Activated CD4-positive, alpha-beta memory T cell treated with anti-CD3 and anti-CD28 coated beads for 36 hours (primary cell): ENCODE measurements around the gene MEIS3. TPM values are rescaled to one million over a fixed set of nuclear protein-coding genes. Genes with fewer than 3 reads are reported as not detected.

Source experiments
- CTCF ChIA-PET: fragments of 350-600 bp; sonication (Branson Sonifier 250); formaldehyde crosslinking; loops from one replicate; lab custom pipeline; 2021; ENCODE audit warnings: antibody characterized with exemption, inconsistent platforms; lab: Charles Lee
- POLR2A ChIA-PET: fragments of 350-600 bp; sonication (Branson Sonifier 250); formaldehyde crosslinking; loops from one replicate; lab custom pipeline; 2021; ENCODE audit warnings: antibody characterized with exemption; lab: Charles Lee
- DNase-seq: peaks from one replicate; pipeline ENCODE4 v3.0.0-alpha.2; 2020
- H3K27ac Mint-ChIP-seq: one replicate; pipeline ENCODE4 v1.8.0; 2021; ENCODE audit warnings: mixed read lengths
- H3K27me3 Mint-ChIP-seq: one replicate; pipeline ENCODE4 v1.8.0; 2021; ENCODE audit warnings: mixed read lengths
- H3K36me3 Mint-ChIP-seq: one replicate; pipeline ENCODE4 v1.8.0; 2021; ENCODE audit warnings: mixed read lengths
- H3K4me1 Mint-ChIP-seq: one replicate; pipeline ENCODE4 v1.8.0; 2021; ENCODE audit warnings: low read depth, mixed read lengths
- H3K4me3 Mint-ChIP-seq: one replicate; pipeline ENCODE4 v1.8.0; 2021; ENCODE audit warnings: mild to moderate bottlenecking, mixed read lengths
- H3K9me3 Mint-ChIP-seq: one replicate; pipeline ENCODE4 v1.8.0; 2021; ENCODE audit warnings: mixed read lengths
- intact Hi-C: fragments of 100-400 bp; cut with micrococcal nuclease; formaldehyde crosslinking; loops from one replicate; pipeline ENCODE4 v1.15.1; 2023
- total RNA-seq, 2 experiments: library from RNA; stranded (reverse); gene quantifications; one replicate each; pipeline ENCODE4 v1.2.3, GENCODE V29; 2021

Gene MEIS3
- total RNA-seq, 2 experiments from 2014 or later = 0.26 to 0.63 TPM

DNA sequence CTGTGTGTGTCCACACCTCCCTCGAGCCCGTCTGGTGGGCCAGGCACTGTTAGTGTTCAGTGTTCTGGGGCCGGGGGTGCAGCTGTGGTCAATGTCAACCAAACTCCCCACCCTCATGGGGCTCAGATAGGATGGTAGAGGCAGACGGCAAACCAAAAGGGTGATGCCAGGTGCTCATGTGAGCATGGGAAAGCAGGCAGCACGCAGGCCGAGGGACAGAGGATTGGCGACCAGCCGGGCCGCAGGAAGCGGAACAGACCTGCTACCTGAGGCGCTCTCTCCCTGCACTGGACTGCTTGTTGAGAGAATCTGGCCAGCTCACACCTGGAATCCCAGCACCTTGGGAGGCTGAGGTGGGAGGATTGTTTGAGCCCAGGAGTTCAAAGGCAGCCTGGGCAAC, 41.1 kb downstream of the MEIS3 start:
- Mint-ChIP-seq H3K9me3 (no peaks in the 10 kb centered on the region), H3K27ac (no peak overlapping the region), H3K4me3 (no peak overlapping the region), H3K36me3 (peaks cover 26% of the 10 kb centered on the region), H3K27me3 (no peaks in the 10 kb centered on the region), H3K4me1 (peaks cover 11% of the 10 kb centered on the region)
- no peak for DNase-seq
- ChIA-PET CTCF (interaction anchor here (0.7 to 1.6 kb wide), 3 partner anchors 13 to 93 kb away, joined by 3 to 9 read pairs (median 3); partner anchors contain the start of gene DHX34), POLR2A (no interaction called here)
- intact Hi-C loops = no loop called here

DNA sequence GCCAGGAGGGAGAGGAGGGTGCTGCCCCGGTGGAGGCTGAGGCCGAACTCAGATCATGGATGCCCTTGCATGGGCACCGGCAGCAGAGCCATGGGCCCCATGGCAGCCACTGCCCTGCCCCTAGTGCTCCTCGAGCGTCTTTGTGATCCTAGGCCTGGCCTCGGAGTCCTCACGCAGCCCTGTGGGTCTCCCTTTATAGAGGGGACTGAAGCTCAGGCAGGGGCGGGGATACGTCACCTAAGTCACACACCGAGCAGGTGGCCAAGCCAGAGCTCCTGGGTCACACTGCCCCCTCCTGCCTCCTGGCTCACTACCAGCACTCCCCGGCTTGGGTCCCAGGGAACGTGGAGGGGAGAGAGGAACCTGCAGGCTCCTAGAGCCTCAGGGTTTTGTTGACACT, 41.5 kb downstream of the MEIS3 start:
- POLR2A ChIA-PET = no interaction called here
- Mint-ChIP-seq H3K4me3 (no peak overlapping the region), H3K27me3 (no peaks in the 10 kb centered on the region), H3K27ac (no peak overlapping the region), H3K36me3 (peaks cover 29% of the 10 kb centered on the region), H3K4me1 (peaks cover 8% of the 10 kb centered on the region), H3K9me3 (no peaks in the 10 kb centered on the region)
- intact Hi-C loops = no loop called here
- DNase-seq = no peak
- CTCF ChIA-PET = interaction anchor here (0.7 to 1.6 kb wide), 3 partner anchors 14 to 93 kb away, joined by 3 to 9 read pairs (median 3); partner anchors contain the start of gene DHX34

DNA sequence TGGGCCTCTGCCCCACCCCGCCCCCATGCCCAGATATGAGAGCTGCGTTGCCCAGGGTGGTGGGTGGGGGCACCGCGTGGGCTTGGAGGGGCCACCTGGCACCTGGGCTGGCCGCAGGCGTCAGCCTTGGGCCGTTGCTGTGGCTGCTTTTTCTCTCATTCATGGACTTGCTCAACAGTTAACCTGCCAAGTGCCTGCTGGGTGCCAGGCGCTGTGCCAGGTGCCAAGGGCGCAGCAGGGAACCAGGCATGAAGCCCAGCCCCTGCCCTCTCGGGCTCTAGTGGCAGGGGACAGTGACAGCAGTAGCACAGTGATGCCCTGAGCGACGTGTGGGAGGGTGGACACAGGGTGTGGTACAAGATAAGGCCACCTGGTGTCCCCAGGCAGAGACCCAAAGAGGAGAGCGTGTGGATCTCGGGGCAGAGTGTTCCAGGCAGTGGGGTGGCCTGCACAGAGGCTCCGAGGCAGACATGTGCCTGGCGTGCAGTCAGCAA, 42.1 kb downstream of the MEIS3 start:
- H3K27me3 Mint-ChIP-seq = no peaks in the 10 kb centered on the region
- no peak overlapping the region for H3K4me3 Mint-ChIP-seq
- ChIA-PET POLR2A (no interaction called here), CTCF (interaction anchor here (1.6 kb wide), 1 partner anchor 14 kb away, joined by 9 read pairs; no protein-coding TSS in a partner anchor)
- peaks cover 8% of the 10 kb centered on the region for H3K4me1 Mint-ChIP-seq
- intact Hi-C loops = no loop called here
- no peak for DNase-seq
- peaks cover 29% of the 10 kb centered on the region for H3K36me3 Mint-ChIP-seq
- H3K27ac Mint-ChIP-seq = no peak overlapping the region
- no peaks in the 10 kb centered on the region for H3K9me3 Mint-ChIP-seq

DNA sequence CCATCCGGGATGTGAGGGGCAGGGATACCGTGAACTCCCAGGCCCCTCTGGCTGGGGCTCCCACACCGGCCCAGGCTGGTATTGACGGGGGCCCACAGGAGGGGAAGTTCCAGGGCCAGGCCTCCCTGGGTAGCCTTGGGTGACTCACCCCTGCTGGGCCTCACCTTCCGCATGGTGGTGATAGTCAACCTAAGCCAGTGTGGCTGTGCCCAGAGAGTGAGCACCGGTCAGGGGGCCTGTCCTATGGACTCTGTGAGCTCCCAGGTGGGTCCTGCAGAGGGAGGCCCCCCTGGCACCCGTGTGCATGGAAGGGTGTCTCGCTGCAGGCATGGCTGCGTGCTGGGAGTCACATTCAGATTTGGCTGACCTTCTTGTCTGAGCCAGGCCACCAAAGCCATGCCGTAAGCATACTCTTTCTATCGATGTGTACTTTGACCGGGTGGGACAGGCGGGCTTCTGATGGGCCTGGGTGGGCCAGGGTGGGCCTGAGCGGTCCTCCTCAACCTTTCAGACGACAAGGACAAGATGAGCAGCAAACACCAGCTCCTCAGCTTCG, 42.7 kb downstream of the MEIS3 start:
- POLR2A ChIA-PET = no interaction called here
- Mint-ChIP-seq H3K9me3 (no peaks in the 10 kb centered on the region), H3K27me3 (no peaks in the 10 kb centered on the region), H3K27ac (no peak overlapping the region), H3K4me3 (no peak overlapping the region), H3K4me1 (peaks cover 7% of the 10 kb centered on the region), H3K36me3 (peaks cover 29% of the 10 kb centered on the region)
- no peak for DNase-seq
- intact Hi-C loops = no loop called here
- CTCF ChIA-PET = no interaction called here

GRCh38 chr19:47375694-47376588, 43.4 kb downstream of the MEIS3 start:
- CTCF ChIA-PET = interaction anchor here (0.6 kb wide), 1 partner anchor 262 kb away, joined by 3 read pairs; the partner anchor contains the start of gene ZC3H4
- no peak overlapping the region for H3K27ac Mint-ChIP-seq
- H3K4me3 Mint-ChIP-seq = no peak overlapping the region
- no peaks in the 10 kb centered on the region for H3K9me3 Mint-ChIP-seq
- POLR2A ChIA-PET = no interaction called here
- H3K36me3 Mint-ChIP-seq = peaks cover 25% of the 10 kb centered on the region
- no peaks in the 10 kb centered on the region for H3K4me1 Mint-ChIP-seq
- DNase-seq = no peak
- intact Hi-C loops = no loop called here
- no peaks in the 10 kb centered on the region for H3K27me3 Mint-ChIP-seq

DNA sequence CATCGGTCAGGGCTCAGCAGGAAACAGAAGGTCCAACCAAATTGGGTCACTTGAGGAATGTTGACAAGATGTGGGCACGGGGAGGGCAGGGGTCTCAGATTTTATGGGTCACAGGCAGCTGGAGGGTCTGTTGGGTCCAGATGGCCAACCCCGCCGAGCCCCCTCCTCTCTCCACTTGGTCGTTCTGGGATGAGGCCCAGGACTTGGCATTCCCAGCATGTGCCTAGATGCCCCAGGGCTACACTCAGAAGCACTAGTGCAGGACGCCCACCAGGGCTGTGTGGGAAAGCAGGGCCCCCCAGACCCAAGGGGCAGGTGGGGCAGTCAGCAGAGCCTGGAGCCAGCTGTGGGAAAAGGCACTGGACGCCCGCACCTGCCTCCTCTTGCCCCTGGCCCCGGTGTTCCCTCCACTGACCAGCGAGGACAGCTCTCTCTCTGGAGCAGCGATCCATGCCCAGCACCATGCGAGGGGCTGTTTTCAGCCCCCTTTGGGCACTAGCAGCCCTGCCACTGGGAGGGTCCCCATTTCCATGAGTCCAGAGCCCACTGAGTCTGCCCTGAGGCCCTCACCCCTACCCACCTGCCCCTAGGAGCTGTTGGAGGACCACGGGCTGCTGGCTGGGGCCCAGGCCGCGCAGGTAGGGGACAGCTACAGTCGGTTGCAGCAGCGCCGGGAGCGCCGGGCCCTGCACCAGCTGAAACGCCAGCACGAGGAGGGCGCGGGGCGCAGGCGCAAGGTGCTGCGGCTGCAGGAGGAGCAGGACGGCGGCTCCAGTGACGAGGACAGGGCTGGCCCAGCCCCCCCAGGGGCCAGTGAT, 44.2 kb downstream of the MEIS3 start:
- ChIA-PET POLR2A (interaction anchor here (0.7 kb wide), 1 partner anchor 38 kb away, joined by 4 read pairs; no protein-coding TSS in a partner anchor), CTCF (interaction anchor here (0.6 kb wide), 1 partner anchor 261 kb away, joined by 3 read pairs; the partner anchor contains the start of gene ZC3H4)
- no peaks in the 10 kb centered on the region for H3K9me3 Mint-ChIP-seq
- peaks cover 25% of the 10 kb centered on the region for H3K36me3 Mint-ChIP-seq
- intact Hi-C loops = no loop called here
- H3K4me3 Mint-ChIP-seq = no peak overlapping the region
- DNase-seq = no peak
- no peaks in the 10 kb centered on the region for H3K4me1 Mint-ChIP-seq
- H3K27me3 Mint-ChIP-seq = no peaks in the 10 kb centered on the region
- H3K27ac Mint-ChIP-seq = no peak overlapping the region

GRCh38 chr19:47373246-47374240, 45.8 kb downstream of the MEIS3 start:
- Mint-ChIP-seq H3K4me1 (no peaks in the 10 kb centered on the region), H3K27me3 (no peaks in the 10 kb centered on the region), H3K27ac (no peak overlapping the region), H3K4me3 (no peak overlapping the region), H3K36me3 (peaks cover 23% of the 10 kb centered on the region), H3K9me3 (no peaks in the 10 kb centered on the region)
- intact Hi-C loops = no loop called here
- DNase-seq = no peak
- ChIA-PET POLR2A (no interaction called here), CTCF (interaction anchor here (0.7 to 1.0 kb wide), 3 partner anchors 25 to 77 kb away, joined by 3 to 5 read pairs (median 3); partner anchors contain the start of gene DHX34)

DNA sequence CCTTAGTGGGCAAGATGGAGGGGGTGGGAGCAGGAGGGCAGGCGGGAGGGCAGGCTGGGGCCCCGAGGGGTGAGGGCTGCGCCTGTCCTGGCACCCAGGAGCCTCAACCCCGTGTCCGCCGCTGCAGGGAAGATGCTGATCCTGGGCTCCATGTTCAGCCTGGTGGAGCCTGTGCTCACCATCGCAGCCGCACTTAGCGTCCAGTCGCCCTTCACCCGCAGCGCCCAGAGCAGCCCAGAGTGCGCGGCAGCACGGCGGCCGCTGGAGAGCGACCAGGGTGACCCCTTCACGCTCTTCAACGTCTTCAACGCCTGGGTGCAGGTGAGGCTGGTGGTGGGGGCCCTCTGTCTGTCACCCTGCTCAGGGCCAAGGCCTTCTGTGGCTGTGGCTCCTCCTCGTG, 46.7 kb downstream of the MEIS3 start:
- no peak for DNase-seq
- Mint-ChIP-seq H3K9me3 (no peaks in the 10 kb centered on the region), H3K27me3 (no peaks in the 10 kb centered on the region), H3K27ac (no peak overlapping the region), H3K36me3 (peaks cover 23% of the 10 kb centered on the region), H3K4me1 (no peaks in the 10 kb centered on the region), H3K4me3 (no peak overlapping the region)
- intact Hi-C loops = no loop called here
- POLR2A ChIA-PET = no interaction called here
- CTCF ChIA-PET = no interaction called here

GRCh38 chr19:47371261-47371660, 48.1 kb downstream of the MEIS3 start:
- CTCF ChIA-PET = interaction anchor here (0.6 to 1.7 kb wide), 2 partner anchors 12 to 20 kb away, joined by 3 to 6 read pairs; no protein-coding TSS in a partner anchor

DNA sequence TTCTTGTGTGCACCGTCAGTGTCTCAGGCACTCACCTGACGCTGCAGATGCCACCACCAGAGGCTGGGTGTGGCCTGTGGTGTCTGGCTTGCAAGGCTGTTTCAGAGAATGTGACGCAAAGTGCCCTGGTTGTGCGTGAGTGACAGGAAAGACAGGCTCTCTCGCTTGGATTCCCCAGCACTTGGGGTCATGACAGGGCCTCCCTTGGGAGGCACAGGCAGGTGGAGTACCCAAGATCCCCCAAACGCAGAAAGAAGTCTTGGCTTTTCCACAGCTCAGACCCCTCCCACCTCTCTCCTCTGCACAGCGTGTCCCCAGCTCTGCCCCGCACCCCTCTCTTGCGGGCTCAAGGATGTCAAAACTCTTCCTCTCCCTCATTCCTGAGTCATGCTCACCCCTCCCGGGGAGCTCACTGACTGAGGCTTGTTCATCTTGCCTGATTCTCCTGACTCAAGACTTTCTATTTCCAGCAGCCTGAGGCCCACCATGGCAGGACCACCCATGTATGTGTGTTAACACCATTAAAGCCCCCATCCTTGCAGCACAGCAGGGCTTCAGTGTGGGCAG, 49.2 kb downstream of the MEIS3 start:
- no peak for DNase-seq
- ChIA-PET CTCF (no interaction called here), POLR2A (no interaction called here)
- Mint-ChIP-seq H3K36me3 (peaks cover 20% of the 10 kb centered on the region), H3K27ac (no peak overlapping the region), H3K27me3 (no peaks in the 10 kb centered on the region), H3K9me3 (no peaks in the 10 kb centered on the region), H3K4me1 (no peaks in the 10 kb centered on the region), H3K4me3 (no peak overlapping the region)
- intact Hi-C loops = no loop called here

More at GRCh38 chr19:47371261-47371660, 48.1 kb downstream of the MEIS3 start:
- H3K4me3 Mint-ChIP-seq = no peak overlapping the region
- intact Hi-C loops = no loop called here
- POLR2A ChIA-PET = no interaction called here
- no peak for DNase-seq
- H3K9me3 Mint-ChIP-seq = no peaks in the 10 kb centered on the region
- no peaks in the 10 kb centered on the region for H3K4me1 Mint-ChIP-seq
- peaks cover 21% of the 10 kb centered on the region for H3K36me3 Mint-ChIP-seq
- H3K27me3 Mint-ChIP-seq = no peaks in the 10 kb centered on the region
- no peak overlapping the region for H3K27ac Mint-ChIP-seq
